GM18499 (cell line): Measurements from ENCODE around the gene NPTN.

Source experiments
- ATAC-seq: cut with Tn5 transposase; IDR thresholded peaks from one replicate; pipeline ENCODE4 v1.9.1; 2021; ENCODE audit warnings: moderate number of reproducible peaks; ENCODE audit not compliant: insufficient read depth, unreplicated experiment

The NPTN gene

DNA sequence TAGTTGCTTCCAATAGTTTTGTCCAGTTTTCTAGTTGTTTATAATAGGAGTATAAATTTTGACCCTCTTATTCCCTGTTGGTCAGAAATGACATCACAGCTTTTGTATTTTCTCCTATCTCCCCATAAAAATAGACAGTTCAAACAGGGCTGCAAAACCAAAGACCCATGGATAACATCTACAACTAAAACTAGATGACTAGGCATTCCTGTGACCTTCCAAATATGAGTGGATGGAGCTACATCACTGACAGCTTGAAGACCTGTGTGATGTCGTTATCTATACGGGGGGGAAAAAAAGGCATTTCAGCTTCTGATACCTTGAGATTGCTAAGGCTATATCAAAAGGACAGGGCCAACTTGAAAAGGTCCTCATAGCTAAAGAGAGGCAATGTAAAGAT is 105.6 kb downstream of the NPTN start:
- no peak for ATAC-seq

DNA sequence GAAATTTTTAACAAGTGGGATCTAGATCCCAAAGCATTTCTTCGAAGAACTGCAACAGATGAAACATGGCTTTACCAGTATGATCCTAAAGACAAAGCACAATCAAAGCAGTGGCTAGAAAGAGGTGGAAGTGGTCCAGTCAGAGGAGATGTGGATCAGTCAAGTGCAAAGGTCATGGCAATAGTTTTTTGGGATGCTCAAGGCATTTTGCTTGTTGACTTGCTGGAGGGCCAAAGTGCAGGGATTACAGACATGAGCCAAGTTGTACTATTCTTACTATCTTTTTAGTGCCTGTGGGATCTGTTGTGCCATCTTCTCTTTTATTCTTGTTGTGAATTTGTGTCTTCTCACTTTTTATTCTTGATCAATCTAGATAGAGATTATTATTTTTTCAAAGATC is 108.3 kb downstream of the NPTN start:
- no peak for ATAC-seq

DNA sequence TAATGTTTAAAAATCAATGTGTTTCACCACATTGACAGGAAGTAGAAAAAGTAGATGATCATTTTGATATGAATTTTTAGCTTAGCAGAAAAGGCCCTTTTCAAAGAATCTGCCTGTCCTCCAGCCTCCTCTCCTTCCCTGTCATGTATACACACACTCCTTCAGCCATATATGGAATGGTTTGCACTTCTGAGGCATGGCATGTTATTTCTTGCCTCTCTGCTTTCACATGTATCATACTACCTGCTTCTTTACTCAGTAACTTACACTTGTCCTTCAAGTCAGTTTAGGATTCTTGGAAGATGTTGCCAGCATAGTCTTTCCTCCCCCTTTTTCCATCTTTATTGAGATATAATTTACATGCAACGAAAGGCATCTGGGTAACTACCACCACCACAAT is 111.2 kb downstream of the NPTN start:
- no peak for ATAC-seq

DNA sequence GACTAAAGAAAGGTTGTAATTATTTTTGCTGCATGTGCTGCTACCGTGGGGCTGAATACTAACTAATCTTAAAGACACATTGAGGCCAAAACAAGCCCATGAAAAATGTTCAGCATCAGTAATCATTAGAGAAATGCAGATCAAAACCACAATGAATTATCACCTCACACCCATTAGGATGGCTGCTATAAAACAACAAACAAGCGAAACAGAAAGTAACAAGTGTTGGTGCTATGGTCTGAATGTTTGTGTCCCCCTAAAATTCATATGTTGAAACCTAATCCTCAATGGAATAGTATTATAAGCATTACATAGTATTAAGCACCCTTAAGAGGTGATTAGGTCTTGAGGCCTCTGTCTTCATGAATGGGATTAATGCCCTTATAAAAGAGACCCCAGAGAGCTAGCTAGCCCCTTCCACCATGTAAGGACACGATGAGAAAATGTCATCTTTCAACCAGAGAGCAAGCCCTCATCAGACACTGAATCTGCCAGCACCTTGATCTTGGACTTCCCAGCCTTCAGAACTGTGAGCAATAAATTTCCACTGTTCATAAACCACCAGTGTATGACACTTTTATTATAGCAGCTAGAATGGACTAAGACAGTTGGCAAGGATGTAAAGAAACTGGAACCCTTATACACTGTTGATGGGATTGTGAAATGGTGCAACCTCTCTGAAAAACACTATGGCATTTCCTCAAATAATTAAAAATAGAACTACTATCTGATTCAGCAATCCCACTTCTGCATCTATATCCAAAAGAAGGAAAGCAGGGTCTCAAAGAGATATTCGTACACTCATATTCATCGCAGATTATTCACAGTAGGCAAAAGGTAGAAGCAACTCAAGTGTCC is 114.1 kb downstream of the NPTN start:
- no peak for ATAC-seq

DNA sequence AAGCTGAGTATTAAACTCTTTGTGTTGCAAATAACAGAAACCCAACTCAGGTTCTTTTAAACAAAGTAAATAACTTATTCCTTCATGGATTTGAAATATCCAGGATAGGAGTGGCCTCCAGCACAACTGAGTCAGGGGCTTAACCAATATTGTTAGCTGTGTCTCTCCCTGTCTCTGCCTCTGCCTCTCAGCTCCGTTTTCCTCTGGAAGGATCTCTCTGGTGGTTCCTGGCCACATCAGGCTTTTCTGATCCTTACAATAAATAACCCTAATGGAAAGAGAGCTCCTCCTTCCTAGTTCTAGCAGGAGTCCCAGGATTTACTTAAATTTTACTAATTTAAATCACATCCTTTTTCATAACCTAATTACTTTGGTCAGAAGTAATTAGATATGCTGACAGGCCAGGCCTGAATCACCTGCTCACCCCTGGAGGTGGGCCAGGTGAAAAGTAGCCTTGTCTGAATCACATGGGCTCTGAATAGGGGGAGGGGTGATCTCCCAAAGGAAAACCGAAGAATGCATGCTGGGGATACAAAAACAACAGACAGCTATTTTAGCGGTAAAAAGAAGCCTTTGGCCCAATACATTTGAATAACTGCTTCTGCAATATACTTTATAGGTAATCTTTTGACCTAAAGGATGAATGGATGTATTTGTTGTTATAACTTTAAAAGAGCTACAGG is 114.9 kb downstream of the NPTN start:
- no peak for ATAC-seq

DNA sequence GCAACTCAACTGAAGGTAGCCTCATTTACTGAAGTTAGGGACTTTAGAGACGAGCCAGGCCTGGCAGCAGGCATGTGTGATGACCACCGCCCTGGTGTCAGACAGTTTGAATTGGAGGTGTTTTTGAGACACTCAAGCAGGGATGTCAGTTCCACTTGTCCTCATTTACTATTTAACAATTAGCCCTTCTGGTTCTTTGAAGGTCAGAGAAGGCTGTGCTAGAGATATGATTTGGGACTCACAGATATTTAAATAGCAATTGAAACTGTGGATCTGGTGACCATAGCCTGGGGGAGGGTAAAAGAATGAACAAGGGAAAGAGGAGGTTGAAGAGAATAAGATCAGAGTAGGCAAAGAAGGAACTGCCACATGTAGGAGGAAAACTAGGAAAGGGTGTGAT is 115.6 kb downstream of the NPTN start:
- no peak for ATAC-seq

DNA sequence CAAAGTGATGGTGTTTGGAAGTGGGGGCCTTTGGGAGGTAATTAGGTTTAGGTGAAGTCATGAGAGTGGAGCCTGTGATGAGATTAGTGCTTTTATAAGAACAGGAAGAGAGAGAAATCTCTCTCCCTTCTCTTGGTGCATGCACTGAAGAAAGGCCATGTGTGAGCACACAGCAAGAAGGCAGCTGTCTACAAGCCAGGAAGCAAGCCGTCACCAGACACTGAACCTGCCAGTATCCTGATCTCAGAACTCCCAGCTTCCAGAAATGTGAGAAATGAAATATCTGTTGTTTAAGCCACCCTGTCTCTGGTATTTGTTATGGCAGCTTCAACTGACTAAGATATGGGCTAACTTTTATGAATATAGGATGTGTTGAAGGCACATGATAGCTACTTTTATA is 117.7 kb downstream of the NPTN start:
- no peak for ATAC-seq
